GM19238 (cell line): Measurements from ENCODE around the gene VTI1A.
A peak's percentile ranks its signal among the peaks of the same experiment; 100 is the strongest.
"Not testable (repeated sequence)": the region's sequence is repeated elsewhere in the genome, so short reads cannot be mapped to it uniquely, and the experiment has no call there.

Experiments
- DNase-seq: peaks from one replicate; pipeline ENCODE4 v3.0.0; 2011; ENCODE audit warnings: low spot score; ENCODE audit not compliant: insufficient read length

VTI1A gene

DNA sequence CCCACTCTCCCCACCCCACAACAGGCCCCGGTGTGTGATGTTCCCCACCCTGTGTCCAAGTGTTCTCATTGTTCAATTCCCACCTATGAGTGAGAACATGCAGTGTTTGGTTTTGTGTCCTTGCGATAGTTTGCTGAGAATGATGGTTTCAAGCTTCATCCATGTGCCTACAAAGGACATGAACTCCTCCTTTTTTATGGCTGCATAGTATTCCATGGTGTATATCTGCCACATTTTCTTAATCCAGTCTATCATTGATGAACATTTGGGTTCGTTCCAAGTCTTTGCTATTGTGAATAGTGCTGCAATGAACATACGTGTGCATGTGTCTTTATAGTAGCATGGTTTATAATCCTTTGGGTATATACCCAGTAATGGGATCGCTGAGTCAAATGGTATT is 95.8 kb downstream of the VTI1A start:
- DNase-seq = not testable (repeated sequence)

DNA sequence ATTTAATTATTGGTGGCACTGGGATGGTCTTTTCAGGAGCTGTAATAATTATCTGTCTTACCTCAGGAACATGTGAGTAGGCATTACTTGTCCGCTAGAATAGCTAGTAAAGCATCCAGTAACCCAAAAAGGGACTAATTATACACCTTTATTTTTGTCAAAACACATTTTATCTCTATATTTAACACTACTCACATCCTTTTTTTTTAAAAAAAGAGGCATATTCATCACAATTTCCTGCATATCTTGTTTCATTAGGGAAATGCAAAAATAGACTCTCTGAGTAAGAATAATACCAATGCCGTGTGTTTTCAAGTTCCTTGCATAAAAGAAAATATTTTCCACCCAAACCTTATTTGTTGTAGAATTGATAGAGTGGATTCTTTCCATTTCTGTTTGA is 99.5 kb downstream of the VTI1A start:
- no peak for DNase-seq

DNA sequence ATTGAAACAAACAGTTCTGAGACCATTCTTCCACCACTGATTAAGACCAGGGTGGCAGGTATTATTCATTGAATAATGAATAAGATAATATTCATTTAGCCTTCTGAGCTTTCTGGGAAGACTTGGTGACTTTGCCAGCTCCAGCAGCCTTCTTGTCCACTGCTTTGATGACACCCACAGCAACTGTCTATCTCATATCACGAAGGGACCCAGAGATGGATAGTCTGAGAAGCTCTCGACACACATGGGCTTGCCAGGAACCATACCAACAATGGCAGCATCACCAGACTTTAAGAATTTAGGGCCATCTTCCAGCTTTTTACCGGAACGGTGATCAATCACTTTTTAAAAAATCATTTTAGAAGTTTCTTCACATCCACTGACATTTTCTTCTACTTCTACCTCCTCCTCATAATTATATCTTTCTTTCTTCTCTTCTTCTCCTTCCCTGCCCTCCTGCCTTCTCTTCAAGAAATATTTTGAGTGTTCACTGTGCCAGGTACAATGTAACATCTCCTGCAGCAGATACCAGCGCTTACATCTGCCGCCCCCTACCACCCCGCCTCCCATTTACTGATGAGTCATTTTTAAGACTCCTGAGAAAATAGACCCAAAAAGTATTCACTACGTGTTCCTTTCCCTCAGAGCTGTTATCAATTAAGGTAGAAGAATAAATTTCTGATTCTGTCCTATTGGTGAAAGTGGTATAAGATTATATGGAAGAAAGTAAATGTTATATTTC is 101.7 kb downstream of the VTI1A start:
- DNase-seq = no peak

DNA sequence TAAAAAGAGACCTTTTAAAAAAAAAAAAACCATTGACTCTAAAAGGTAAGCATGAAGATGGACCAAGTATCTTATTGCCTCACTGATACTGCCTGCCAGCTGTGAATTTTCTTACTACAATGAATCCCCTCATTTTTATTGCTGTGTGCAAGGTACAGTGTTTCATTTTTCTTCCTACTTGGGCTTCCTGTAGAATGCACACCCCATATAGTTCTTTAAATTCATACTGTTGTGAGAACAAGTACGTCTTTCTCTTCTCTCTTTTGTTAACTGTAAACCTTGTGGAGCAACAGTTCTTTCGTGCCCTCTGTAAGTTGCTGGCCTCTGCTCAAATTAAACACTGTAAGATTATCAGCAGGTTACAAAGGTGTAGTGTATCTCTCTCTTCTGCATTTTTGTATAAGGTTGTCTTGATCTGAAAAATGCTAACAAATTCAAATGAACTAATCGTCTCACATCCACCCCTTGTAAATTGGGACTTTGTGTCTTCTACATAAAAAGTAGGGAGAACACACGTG is 105.6 kb downstream of the VTI1A start:
- DNase-seq = no peak

DNA sequence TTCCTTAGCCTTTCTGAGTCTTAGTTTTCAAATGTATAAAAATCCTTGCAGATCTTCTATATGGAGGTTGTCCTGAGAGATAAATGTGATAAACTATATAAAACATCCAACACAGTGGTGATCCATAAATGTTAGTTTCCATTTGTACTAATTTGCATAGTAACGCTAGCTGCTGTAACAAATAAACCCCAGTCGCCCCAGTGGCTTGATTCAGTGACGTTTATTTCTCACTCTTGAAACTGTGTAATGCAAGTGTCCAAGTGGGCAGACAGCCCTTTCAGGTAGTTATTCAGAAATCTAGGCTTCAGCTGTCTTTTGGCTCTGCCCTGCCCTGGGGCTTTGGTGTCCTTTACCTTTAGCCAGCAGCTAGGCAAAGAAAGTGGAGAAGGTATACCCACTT is 106.3 kb downstream of the VTI1A start:
- no peak for DNase-seq

DNA sequence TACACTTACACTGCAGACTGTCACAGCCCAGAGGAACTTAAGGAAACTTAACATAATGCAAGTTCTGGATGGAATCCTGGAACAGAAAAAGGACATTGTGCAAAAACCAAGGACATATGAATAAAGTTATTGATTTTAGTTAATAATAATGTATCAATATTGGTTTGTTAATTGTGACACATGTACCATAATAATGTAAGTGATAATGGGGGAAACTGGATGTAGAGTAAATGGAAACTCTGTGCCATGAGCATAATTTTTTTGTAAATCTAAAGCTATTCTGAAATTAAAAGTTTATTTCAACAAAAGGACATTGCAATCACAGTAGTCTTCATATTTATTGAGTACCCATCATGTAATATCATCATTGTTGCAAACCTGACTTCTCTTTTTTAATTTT is 107.2 kb downstream of the VTI1A start:
- DNase-seq = no peak

DNA sequence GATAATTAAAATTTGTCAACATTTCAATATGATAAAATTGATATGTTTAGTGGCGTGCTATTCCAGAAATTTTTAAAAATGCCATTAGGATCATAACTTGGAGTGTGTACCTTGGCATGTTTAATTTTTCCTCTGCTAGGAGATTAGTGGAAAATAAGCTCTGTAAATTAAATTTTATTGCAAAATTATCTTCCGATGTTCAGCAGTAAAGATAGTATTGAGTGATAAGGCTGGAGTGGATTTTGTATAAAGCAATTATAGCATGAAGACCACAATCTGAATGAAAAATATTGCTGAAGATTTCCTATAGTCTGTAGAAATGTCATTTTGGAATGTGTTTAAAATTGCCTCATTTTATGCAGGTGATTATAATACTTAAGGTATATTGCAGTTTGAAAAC is 110.2 kb downstream of the VTI1A start:
- no peak for DNase-seq

DNA sequence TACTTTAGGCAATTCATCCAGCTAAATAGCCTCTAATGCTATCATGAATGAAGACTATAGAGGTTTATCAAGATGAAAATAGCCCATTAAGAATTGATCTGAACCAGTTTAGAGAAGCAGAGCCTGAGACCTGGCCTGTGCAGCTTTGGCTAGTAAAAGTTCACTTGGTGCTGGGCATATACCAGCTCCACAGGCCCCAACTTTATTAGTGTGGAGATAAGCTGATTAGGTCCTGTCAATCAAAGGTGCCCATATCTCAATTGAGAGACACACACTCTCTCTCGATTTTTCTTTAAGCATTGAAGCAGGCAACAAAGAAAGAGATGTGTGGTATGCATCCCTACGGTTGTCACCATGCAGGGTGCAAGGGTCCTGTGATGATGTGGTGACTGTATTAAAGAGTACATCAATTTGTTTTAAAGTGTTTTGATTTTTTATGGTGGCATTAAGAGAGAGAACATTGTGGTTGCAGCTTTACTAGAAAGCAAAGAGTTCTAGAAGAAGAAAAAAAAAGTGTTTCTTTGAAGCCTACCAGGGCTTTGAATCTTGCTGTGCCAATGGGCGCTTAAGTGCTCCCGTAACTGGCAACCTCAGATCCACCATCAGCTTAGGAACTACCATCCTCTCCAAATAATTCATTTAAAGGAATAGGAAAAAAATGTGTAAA is 111.6 kb downstream of the VTI1A start:
- DNase-seq = no peak

DNA sequence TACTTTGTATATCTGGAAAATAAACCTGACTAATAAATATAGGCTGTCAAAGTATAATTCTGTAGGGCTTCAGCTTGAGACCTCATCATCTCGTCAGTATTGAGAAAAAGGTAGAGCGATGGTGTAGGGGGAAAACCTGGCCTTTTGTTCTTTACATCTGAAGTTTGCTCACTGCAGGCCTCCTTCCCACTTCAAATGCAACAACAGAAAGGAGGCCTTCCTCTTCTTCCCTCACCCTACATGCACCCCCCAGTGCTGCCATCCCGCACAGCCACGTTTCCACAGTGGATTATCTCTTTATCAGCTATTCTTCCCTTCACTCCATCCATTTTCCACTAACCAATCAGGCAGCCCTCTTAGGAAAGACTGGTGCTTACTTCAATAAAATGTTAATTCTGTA is 112.3 kb downstream of the VTI1A start:
- no peak for DNase-seq

DNA sequence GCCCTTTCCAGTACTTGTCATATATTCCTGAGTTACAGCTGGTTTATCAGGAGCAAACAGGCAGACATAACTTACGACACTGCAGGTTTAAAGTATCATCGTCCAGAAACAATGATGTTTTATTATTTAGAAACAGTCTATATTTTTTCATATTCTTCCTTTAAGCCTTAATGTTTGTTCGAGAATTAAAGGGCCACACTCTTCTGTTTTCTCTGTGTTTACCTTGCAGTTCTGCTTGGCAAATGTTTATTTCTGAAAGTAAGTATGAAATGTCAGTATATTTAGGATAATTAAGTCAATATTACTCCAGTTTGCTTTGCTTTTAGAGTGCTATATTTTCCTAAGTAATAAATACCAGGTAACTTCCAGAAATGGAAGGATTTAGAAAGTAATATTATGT is 115.1 kb downstream of the VTI1A start:
- DNase-seq = no peak

DNA sequence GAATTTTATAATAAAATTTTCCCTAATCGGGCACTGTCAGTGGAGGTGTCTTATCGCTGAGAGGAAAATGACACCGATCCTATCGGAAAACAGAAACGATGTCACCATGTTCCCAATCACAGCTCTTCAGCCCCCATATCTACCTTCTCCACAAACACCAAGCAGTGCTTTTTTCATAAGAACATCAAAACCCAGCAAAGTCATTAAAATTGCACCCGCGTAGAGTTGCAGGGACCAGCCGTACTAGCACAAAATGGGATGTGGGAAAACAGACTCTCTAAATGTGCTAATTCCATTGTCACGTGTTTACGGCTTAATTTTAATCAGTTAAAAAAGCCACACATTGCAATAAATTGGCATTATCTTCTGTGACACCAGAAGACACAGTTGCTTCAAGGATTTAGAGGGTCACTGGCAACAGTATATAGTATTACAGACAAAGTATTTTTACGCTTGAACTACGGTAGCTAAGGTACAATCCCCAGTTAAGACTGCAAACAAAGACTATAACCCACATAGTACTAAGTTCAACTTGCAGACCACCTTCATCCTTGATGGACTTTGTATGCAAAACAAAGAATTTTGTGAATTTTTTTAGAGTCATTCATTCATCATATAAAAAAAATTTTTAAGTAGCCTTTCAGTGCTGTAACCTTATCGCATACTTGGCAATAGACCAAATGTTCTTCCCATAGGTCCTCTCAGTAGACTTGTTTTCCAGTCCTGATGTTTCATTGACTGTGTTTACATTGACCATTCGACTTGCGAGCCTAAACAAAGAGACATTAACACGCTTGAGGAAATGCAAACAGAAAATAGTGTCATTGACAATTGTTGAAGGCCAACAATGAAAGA is 116.0 kb downstream of the VTI1A start:
- no peak for DNase-seq

DNA sequence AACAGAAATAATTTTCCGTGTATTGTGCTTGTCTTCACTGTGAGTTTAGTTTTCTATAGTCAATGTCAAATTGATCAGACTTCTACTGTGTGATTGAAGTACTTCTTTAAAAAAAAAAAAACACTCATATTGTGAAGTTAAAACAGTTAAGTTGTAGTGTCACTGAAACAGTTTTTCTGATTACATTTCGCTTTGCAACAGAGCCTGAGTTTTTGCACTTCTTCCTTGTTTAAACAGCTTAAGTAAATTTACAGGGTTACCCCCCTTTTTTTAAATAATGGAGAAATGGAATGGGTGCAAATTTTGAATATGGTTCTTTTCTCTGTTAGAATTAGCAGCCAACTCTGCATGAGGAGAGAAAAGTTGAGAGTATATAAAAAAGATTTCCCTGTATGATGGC is 117.3 kb downstream of the VTI1A start:
- no peak for DNase-seq

DNA sequence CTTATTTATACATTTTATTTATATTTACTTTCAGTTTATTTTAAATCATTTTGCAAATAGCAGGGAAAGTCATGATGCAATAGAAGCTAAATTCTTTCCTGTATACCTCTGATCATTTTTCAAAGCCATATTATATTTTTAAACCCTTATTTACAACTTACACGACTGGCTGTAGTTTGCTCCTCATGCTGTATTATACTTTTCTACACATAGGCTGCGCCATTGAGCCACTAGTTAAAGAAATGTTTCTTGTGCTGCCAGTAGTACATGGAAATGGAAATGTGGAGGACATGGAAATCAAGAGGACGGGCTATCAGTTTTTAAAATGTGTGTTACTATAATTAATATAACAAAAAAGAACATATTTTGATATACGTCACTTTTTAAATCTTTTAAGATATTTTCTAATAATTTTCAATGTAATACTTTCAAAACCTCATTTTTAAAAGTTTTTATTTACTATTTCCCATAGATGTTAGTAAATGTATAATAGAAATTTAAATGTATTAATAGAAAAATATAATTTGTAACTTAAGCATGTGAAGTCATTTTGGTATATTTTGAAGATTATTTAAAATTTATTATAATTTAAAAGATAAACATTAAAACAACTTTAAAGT is 118.5 kb downstream of the VTI1A start:
- peak; percentile 1 for DNase-seq

DNA sequence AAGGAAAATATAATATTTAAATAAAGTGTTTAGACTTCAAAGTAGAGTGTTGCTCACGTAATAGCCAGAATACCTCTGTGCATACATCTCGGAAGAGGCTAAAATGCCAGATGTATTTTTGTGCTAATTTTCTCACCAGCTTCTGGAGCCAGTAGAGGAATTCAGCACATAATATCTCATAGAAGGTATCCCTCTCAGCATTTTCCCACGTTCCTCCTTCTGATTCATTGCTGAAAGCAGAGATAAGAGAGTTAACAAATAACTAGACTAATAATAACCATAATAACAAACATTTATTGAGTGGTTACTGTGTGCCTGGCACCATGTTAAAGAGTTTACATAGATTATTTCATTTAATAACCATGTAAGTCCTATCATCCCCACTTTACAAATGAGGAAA is 123.6 kb downstream of the VTI1A start:
- DNase-seq = no peak

DNA sequence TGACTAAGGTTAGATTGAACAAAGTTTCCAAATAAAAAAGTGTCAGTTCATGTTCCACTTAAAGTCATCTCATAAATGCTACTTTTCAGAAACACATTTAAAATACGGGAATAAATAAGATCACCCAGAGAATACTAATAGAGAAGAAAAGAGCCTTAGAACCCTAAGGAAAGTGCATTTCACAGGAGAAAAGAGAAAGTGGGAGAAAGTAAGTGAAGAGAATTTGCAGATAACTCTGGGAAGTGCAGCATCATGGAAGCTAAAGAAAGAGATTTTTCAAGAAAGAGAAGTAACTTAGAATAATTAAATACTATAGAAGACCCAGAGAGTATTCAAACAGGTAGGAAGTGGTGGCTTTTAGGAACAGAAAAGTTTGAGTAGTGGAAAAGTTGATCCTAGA is 132.6 kb downstream of the VTI1A start:
- DNase-seq = no peak

DNA sequence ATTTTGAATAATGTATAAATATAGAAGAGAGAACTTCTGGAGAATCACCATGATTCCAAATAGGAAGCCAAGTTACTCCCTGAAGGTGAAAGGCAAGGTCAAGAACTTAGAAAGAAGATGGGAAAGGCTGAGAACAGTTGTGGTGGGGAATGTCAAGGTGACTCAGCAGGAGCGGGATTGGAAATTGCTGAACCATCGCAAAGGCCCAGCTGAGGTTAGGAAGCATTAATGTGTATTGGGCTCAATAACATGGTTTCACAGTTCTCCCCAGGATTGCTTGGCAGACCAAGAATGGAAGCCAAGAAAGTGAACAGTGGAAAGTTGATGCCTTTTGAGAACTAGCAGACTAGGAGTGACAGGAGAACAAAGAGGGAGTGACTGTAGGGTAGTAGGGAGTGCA is 133.3 kb downstream of the VTI1A start:
- DNase-seq = no peak

DNA sequence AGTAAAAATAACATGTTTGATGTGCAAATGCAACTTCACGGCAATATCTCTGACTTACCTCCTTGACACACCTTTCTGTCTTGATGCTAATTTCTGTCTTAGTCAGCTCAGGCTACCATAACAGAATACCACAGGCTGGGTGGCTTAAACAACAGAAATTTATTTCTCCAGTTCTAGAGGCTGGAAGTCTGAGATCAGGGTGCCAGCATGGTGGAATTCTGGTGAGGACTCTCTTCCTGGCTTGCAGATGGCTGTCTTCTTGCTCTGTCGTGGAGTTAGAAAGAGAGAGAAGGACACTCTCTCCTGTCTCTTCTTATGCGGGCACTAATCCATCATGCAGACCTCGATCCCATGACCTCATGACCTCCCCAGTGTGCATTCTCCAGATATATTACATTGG is 134.9 kb downstream of the VTI1A start:
- no peak for DNase-seq

DNA sequence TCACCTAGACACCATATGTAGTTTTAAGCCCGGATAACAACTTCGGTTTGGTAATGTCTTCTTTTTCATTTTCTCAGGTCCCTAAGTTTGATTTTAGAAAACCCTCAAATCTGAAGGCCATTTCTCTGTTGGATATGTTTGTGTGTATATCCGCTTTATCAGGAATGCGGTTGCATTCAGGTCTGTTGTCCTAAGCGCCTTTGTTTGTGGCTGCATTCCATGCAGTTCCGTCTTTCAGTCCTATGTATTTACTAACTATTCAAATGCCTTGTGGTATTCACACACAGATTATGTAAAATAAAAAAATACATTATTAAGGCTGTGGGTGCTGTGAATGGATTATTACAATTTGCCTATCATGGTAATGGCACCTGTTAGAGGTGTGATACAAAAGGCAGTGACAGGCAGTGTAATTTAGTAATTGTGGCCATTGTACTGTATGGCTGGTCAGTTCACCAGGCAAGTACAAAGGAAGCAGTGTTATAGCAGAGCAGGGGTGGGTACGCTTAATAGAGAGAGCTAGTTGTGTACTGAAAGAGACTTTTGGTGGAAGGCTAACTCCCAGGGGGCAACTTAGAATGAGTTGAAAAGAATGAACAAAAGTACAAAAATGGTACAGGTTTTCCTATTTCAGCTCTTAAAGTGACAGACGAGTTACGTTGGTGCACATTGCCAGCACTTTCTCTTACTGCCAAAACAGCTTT is 136.4 kb downstream of the VTI1A start:
- no peak for DNase-seq

DNA sequence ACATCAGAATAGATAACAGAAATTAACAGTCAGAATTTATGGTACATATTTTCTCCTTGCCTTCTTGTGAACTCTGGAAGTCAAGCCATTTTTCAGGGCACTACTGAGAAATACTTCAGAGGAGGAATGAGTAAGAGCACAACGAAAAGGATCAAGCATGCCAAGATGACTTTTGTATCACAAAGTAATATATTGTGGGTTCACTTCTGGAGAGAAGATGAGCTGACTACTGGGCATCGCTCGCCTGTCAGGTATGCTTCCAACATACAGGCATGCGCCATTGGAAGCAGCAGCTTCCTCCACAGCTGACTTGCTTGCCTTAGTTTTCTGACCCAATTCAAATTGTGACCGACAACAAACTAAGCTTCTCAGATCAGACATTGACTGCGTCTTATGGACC is 137.3 kb downstream of the VTI1A start:
- DNase-seq = no peak

DNA sequence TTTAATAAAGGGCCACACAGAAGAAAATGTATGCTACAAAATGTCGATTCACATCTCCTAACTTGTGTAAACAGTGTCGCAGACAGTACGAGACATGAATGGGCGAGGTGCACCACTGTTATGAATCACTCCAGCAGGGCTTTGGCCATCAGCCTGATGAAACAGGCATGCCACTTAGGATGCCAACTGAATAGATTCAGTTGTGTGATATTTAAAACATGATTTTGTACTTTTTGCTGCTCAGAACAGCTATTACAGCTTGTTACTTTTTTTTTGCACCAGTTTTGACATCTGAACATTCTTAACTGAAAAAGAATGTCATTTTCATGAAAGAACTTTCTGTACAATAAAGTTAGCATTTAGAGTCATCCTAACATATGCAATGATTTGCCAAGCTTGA is 138.1 kb downstream of the VTI1A start:
- no peak for DNase-seq

DNA sequence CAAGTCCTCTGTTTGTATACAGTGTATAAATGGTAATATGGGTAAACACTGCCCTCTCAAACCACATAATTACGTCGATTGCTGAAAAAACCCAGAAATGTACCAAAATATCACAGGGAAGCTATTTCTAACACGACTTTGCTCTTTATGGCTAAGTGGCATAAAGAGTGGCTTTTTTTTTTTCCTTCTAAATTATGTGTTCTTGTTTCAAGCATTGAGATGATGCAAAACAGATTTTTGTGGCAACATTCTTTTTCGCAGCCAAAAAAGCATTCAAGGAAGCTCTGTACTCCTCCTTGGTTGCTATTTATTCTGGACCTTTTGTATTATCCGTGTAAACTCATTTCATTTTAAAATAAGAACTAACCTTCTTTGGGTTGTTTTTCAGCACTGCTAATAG is 138.9 kb downstream of the VTI1A start:
- DNase-seq = no peak
